C4-2B (cell line): Measurements from ENCODE around the gene FAM227B.

Experiments used
- CTCF ChIP-seq: fragments of 450-650 bp; conservative IDR thresholded peaks from 2 replicates; pipeline ENCODE4 v1.5.1; 2017; ENCODE audit warnings: mild to moderate bottlenecking
- ZFX ChIP-seq: fragments of 450-650 bp; IDR thresholded peaks from 2 replicates; pipeline ENCODE4 v1.6.1; 2017

GRCh38 chr15:49406352-49407118, 214.1 kb downstream of the FAM227B start:
- TF ChIP-seq CTCF (no peak), ZFX (no peak)
